Measurements from ENCODE around the gene MYOG. TPM values are rescaled to one million over a fixed set of nuclear protein-coding genes. Genes with fewer than 3 reads are reported as not detected.

The MYOG gene
- total RNA-seq, 1 experiment from 2014 or later, result not detected

DNA sequence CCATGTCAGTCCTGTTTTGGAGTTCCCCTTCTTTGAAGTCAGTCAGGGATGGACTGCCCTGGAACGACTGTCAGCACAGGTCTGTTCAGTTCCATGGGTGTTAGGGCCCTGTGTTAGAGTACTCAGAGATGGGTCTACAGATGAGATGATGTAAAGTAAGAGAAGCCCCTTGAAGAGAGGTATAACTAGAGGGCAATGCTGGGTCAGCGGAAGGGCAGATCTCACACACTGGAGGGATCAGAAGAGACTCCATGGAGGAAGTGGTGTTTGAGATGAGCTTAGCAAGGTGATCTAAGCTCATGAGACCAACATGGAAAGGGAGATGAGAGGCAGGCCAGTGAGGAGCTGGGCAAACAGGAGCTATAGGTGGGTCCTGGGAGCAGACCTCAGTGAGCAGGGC, 51.9 kb downstream of the MYOG start:
- Histone ChIP-seq H3K9me3 (ENCODE audit: low read length) (no peaks in the 10 kb centered on the region), H3K79me2 (ENCODE audit: low read length) (no peaks in the 10 kb centered on the region), H3K4me2 (ENCODE audit: low read length) (no peak overlapping the region), H4K20me1 (ENCODE audit: low read length) (no peaks in the 10 kb centered on the region), H3K9me2 (replicated peaks; ENCODE audit: low read length) (no peaks in the 10 kb centered on the region), H3F3A (ENCODE audit: low read length, unreplicated experiment) (no peaks in the 10 kb centered on the region), H3K4me1 (ENCODE audit: insufficient read depth, low read length) (peaks cover 11% of the 10 kb centered on the region; the same call in 1 of the 2 replicates), H3K27me3 (ENCODE audit: low read length) (no peaks in the 10 kb centered on the region), H3K4me3 (ENCODE audit: low read length) (no peak overlapping the region), H3K27ac (ENCODE audit: low read length) (no peak overlapping the region), H2AFZ (ENCODE audit: low read length) (no peak overlapping the region), H3K36me3 (ENCODE audit: low read depth, low read length) (no peaks in the 10 kb centered on the region; the same call in 1 of the 2 replicates), H3K9ac (ENCODE audit: low read length) (no peak overlapping the region)
- intact Hi-C loops (cut with micrococcal nuclease), result no loop called here
- ATAC-seq, result no peak
- no peak for DNase-seq
- no peak for TF ChIP-seq EZH2 (IDR thresholded peaks at IDR 0.05; ENCODE audit: low read length, unreplicated experiment)
- TF ChIP-seq, protein P1, sequence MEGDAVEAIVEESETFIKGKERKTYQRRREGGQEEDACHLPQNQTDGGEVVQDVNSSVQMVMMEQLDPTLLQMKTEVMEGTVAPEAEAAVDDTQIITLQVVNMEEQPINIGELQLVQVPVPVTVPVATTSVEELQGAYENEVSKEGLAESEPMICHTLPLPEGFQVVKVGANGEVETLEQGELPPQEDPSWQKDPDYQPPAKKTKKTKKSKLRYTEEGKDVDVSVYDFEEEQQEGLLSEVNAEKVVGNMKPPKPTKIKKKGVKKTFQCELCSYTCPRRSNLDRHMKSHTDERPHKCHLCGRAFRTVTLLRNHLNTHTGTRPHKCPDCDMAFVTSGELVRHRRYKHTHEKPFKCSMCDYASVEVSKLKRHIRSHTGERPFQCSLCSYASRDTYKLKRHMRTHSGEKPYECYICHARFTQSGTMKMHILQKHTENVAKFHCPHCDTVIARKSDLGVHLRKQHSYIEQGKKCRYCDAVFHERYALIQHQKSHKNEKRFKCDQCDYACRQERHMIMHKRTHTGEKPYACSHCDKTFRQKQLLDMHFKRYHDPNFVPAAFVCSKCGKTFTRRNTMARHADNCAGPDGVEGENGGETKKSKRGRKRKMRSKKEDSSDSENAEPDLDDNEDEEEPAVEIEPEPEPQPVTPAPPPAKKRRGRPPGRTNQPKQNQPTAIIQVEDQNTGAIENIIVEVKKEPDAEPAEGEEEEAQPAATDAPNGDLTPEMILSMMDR (conservative IDR thresholded peaks at IDR 0.05; ENCODE audit: low read depth, low read length), result no peak
- TF ChIP-seq EZH2phosphoT487 (IDR thresholded peaks at IDR 0.05; ENCODE audit: borderline replicate concordance, low read length), result no peak
- ChIA-PET CTCF (interaction anchor here (1.0 kb wide), 1 partner anchor 233 kb away, joined by 3 read pairs; no protein-coding TSS in a partner anchor), POLR2A (ENCODE audit: unreplicated experiment) (no interaction called here)
- no TSS peak for BruUV-seq (replicated peaks)

DNA sequence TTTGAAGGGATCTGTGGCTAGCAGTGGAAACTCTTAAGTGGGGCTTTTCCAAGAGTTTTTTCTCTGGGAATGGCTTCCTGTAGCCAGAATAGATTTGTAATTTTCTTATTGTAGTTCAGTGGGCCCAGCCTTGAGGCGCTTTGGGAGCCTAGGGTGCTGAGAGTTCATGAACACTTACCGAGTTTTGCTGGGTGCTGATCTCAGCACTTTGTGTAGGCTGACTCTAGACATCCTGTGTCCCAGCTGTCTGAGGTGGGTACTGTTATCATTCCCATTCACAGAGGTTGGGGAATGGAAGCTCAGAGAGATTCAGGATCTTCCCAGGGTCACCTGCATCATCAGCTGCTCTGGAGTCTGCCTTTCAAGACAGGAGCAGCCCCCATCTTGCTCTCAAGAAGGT, 52.5 kb downstream of the MYOG start:
- Histone ChIP-seq H3F3A (ENCODE audit: low read length, unreplicated experiment) (no peaks in the 10 kb centered on the region), H3K27ac (ENCODE audit: low read length) (no peak overlapping the region), H3K4me1 (ENCODE audit: insufficient read depth, low read length) (peaks cover 6% of the 10 kb centered on the region; the same call in 1 of the 2 replicates), H3K27me3 (ENCODE audit: low read length) (no peaks in the 10 kb centered on the region), H4K20me1 (ENCODE audit: low read length) (no peaks in the 10 kb centered on the region), H3K9me3 (ENCODE audit: low read length) (no peaks in the 10 kb centered on the region), H3K4me3 (ENCODE audit: low read length) (no peak overlapping the region), H3K9me2 (replicated peaks; ENCODE audit: low read length) (no peaks in the 10 kb centered on the region), H3K4me2 (ENCODE audit: low read length) (no peak overlapping the region), H3K9ac (ENCODE audit: low read length) (no peak overlapping the region), H3K79me2 (ENCODE audit: low read length) (no peaks in the 10 kb centered on the region), H3K36me3 (ENCODE audit: low read depth, low read length) (no peaks in the 10 kb centered on the region; the same call in 1 of the 2 replicates), H2AFZ (ENCODE audit: low read length) (no peak overlapping the region)
- TF ChIP-seq EZH2 (IDR thresholded peaks at IDR 0.05; ENCODE audit: low read length, unreplicated experiment) (no peak), EZH2phosphoT487 (IDR thresholded peaks at IDR 0.05; ENCODE audit: borderline replicate concordance, low read length) (no peak)
- TF ChIP-seq, protein P1 (conservative IDR thresholded peaks at IDR 0.05; ENCODE audit: low read depth, low read length), result no peak
- BruUV-seq (replicated peaks), result no TSS peak
- no peak for ATAC-seq
- no peak for DNase-seq
- intact Hi-C loops (cut with micrococcal nuclease), result no loop called here
- ChIA-PET CTCF (no interaction called here), POLR2A (ENCODE audit: unreplicated experiment) (no interaction called here)

Other genes with a start within 250 kb of the MYOG start
- gene RABIF, start 196.9 kb downstream of the MYOG start, total RNA-seq (2014; rRNA removed), result 14.8 and 15.5 TPM in 2 replicates
- gene KLHL12, start 158.8 kb downstream of the MYOG start, total RNA-seq (2014; rRNA removed), result 25.2 and 26.7 TPM in 2 replicates
- 137 and 150 TPM in 2 replicates for gene ADIPOR1, start 127.7 kb downstream of the MYOG start, total RNA-seq (2014; rRNA removed)
- 58.7 and 66.2 TPM in 2 replicates for gene CYB5R1, start 118.8 kb downstream of the MYOG start, total RNA-seq (2014; rRNA removed)
- 119 and 122 TPM in 2 replicates for gene TMEM183A, start 78.6 kb downstream of the MYOG start, total RNA-seq (2014; rRNA removed)
- gene PPFIA4, start 59.5 kb downstream of the MYOG start, total RNA-seq (2014; rRNA removed), result 3.4 and 12.1 TPM in 2 replicates
- 1.4 and 3.9 TPM in 2 replicates for gene ADORA1, start 41.7 kb upstream of the MYOG start, total RNA-seq (2014; rRNA removed)
- gene MYBPH, start 89.8 kb upstream of the MYOG start, total RNA-seq (2014; rRNA removed), result not detected in 2 replicates
- gene CHI3L1, start 100.7 kb upstream of the MYOG start, total RNA-seq (2014; rRNA removed), result not detected in 2 replicates
- 0.06 TPM in 1 of 2 replicates, not detected in the other for gene CHIT1, start 143.7 kb upstream of the MYOG start, total RNA-seq (2014; rRNA removed)
- gene BTG2, start 219.5 kb upstream of the MYOG start, total RNA-seq (2014; rRNA removed), result 2.2 and 2.4 TPM in 2 replicates